H9 (cell line): ENCODE data around the gene SMARCD2. TPM values are rescaled to one million over a fixed set of nuclear protein-coding genes. Genes with fewer than 3 reads are reported as not detected.

Experiments
- DNase-seq: peaks from one replicate; pipeline ENCODE4 v3.0.0-alpha.2; 2017
- H2AFZ ChIP-seq: one replicate; pipeline ENCODE4 v1.6.1; 2013; ENCODE audit warnings: mild to moderate bottlenecking, low read length, control low read depth, moderate library complexity
- H2AK5ac ChIP-seq: 2 replicates; pipeline ENCODE4 v1.6.1; 2013; ENCODE audit warnings: low read length, control low read depth, mixed read lengths; ENCODE audit not compliant: insufficient read length
- H2BK120ac ChIP-seq: one replicate; pipeline ENCODE4 v1.6.1; 2013; ENCODE audit warnings: low read depth, mild to moderate bottlenecking, low read length, control low read depth, inconsistent platforms; ENCODE audit not compliant: poor library complexity, severe bottlenecking
- H2BK12ac ChIP-seq: 2 replicates; pipeline ENCODE4 v1.6.1; 2013; ENCODE audit warnings: low read length, control low read depth, mixed read lengths, low read depth; ENCODE audit not compliant: insufficient read length
- H2BK15ac ChIP-seq: 2 replicates; pipeline ENCODE4 v1.6.1; 2013; ENCODE audit warnings: low read depth, low read length, control low read depth
- H2BK20ac ChIP-seq: one replicate; pipeline ENCODE4 v1.6.1; 2013; ENCODE audit warnings: low read depth, mild to moderate bottlenecking, low read length, control low read depth, inconsistent platforms; ENCODE audit not compliant: poor library complexity, severe bottlenecking
- H2BK5ac ChIP-seq: 2 replicates; pipeline ENCODE4 v1.6.1; 2013; ENCODE audit warnings: low read length, control low read depth, mixed read lengths; ENCODE audit not compliant: insufficient read length
- H3K14ac ChIP-seq: 2 replicates; pipeline ENCODE4 v1.6.1; 2013; ENCODE audit warnings: low read length, control low read depth; ENCODE audit not compliant: insufficient read depth
- H3K18ac ChIP-seq: 2 replicates; pipeline ENCODE4 v1.6.1; 2013; ENCODE audit warnings: low read depth, mild to moderate bottlenecking, mixed read lengths, low read length, control low read depth; ENCODE audit not compliant: insufficient read length
- H3K23ac ChIP-seq: 2 replicates; pipeline ENCODE4 v1.6.1; 2013; ENCODE audit warnings: low read length, control low read depth, mixed read lengths, low read depth; ENCODE audit not compliant: insufficient read length
- H3K23me2 ChIP-seq: 2 replicates; pipeline ENCODE4 v1.6.1; 2013; ENCODE audit warnings: low read depth, mild to moderate bottlenecking, mixed read lengths, low read length, control low read depth; ENCODE audit not compliant: insufficient read length, poor library complexity, severe bottlenecking
- H3K27ac ChIP-seq: 2 replicates; pipeline ENCODE4 v1.5.1; 2013; ENCODE audit warnings: low read length, control low read depth, mixed read lengths, low read depth; ENCODE audit not compliant: insufficient read length
- H3K27me3 ChIP-seq: 2 replicates; pipeline ENCODE4 v1.6.1; 2013; ENCODE audit warnings: low read length, control low read depth, inconsistent platforms; ENCODE audit not compliant: insufficient read depth
- H3K4ac ChIP-seq: 2 replicates; pipeline ENCODE4 v1.6.1; 2013; ENCODE audit warnings: low read depth, mild to moderate bottlenecking, control low read depth, inconsistent platforms, low read length, moderate library complexity
- H3K4me1 ChIP-seq: 2 replicates; pipeline ENCODE4 v1.6.1; 2013; ENCODE audit warnings: low read length, control low read depth, inconsistent platforms; ENCODE audit not compliant: insufficient read depth
- H3K4me2 ChIP-seq: 2 replicates; pipeline ENCODE4 v1.6.1; 2013; ENCODE audit warnings: low read length, control low read depth, mixed read lengths; ENCODE audit not compliant: insufficient read length, insufficient read depth
- H3K56ac ChIP-seq: 2 replicates; pipeline ENCODE4 v1.6.1; 2013; ENCODE audit warnings: low read depth, mild to moderate bottlenecking, mixed read lengths, low read length, control low read depth; ENCODE audit not compliant: insufficient read length
- H3K79me1 ChIP-seq: 2 replicates; pipeline ENCODE4 v1.6.1; 2013; ENCODE audit warnings: low read depth, mild to moderate bottlenecking, moderate library complexity, low read length, control low read depth, inconsistent platforms; ENCODE audit not compliant: insufficient read depth, poor library complexity, severe bottlenecking
- H3K79me2 ChIP-seq: 2 replicates; pipeline ENCODE4 v1.6.1; 2013; ENCODE audit warnings: low read length, control low read depth, inconsistent platforms; ENCODE audit not compliant: insufficient read depth
- H3K9ac ChIP-seq: 2 replicates; pipeline ENCODE4 v1.6.1; 2013; ENCODE audit warnings: low read length, control low read depth, mixed read lengths; ENCODE audit not compliant: insufficient read length; ENCODE audit errors: extremely low read depth
- H3K9me3 ChIP-seq: one replicate; pipeline ENCODE4 v1.6.1; 2013; ENCODE audit warnings: low read depth, low read length, inconsistent platforms; ENCODE audit not compliant: control insufficient read depth
- H3T11ph ChIP-seq: one replicate; pipeline ENCODE4 v1.6.1; 2013; ENCODE audit warnings: mild to moderate bottlenecking, low read length, control low read depth, inconsistent platforms
- H4K20me1 ChIP-seq: one replicate; pipeline ENCODE4 v1.6.1; 2013; ENCODE audit not compliant: control insufficient read depth, insufficient read length, insufficient read depth
- H4K5ac ChIP-seq: 2 replicates; pipeline ENCODE4 v1.6.1; 2013; ENCODE audit warnings: low read depth, mild to moderate bottlenecking, mixed read lengths, low read length, control low read depth; ENCODE audit not compliant: insufficient read length
- H4K8ac ChIP-seq: replicated peaks from 2 replicates; pipeline ENCODE4 v1.6.1; 2013; ENCODE audit warnings: low read length, control low read depth, mixed read lengths, low read depth; ENCODE audit not compliant: insufficient read length
- H4K91ac ChIP-seq: 2 replicates; pipeline ENCODE4 v1.6.1; 2013; ENCODE audit warnings: low read depth, mild to moderate bottlenecking, moderate library complexity, mixed read lengths, low read length, control low read depth; ENCODE audit not compliant: insufficient read length
- H3K27ac Mint-ChIP-seq, 3 experiments: 2 replicates in 2 of 3; 3 replicates in 1 of 3; pipeline ENCODE4 v1.8.0; 2020 to 2021; ENCODE audit warnings: mixed read lengths in 3 of 3, mild to moderate bottlenecking in 1 of 3, moderate library complexity in 1 of 3
- H3K27me3 Mint-ChIP-seq: 2 replicates; pipeline ENCODE4 v1.8.0; 2021; ENCODE audit warnings: low read depth, mild to moderate bottlenecking, moderate library complexity, mixed read lengths
- H3K36me3 Mint-ChIP-seq, 3 experiments: 2 replicates in 2 of 3; 3 replicates in 1 of 3; pipeline ENCODE4 v1.8.0; 2020 to 2021; ENCODE audit warnings: low read depth in 3 of 3, mixed read lengths in 3 of 3; ENCODE audit not compliant: insufficient read depth in 1 of 3
- H3K4me1 Mint-ChIP-seq, 2 experiments: 2 replicates each; pipeline ENCODE4 v1.8.0; 2020; ENCODE audit warnings: mixed read lengths in 2 of 2
- H3K4me3 Mint-ChIP-seq, 2 experiments: 2 replicates in 1 of 2; 3 replicates in 1 of 2; pipeline ENCODE4 v1.8.0; 2020 to 2021; ENCODE audit warnings: mild to moderate bottlenecking in 2 of 2, mixed read lengths in 2 of 2, moderate library complexity in 1 of 2
- H3K9me3 Mint-ChIP-seq, 2 experiments: 2 replicates in 1 of 2; 3 replicates in 1 of 2; pipeline ENCODE4 v1.8.0; 2020; ENCODE audit warnings: mild to moderate bottlenecking in 2 of 2, mixed read lengths in 2 of 2, moderate library complexity in 1 of 2
- CTCF ChIP-seq: fragments of 200-600 bp; sonication (generic); conservative IDR thresholded peaks from 3 replicates; pipeline ENCODE4 v1.8.0; 2021; ENCODE audit warnings: antibody characterized with exemption, mild to moderate bottlenecking
- WGBS: extraction: QIAGEN DNeasy Blood & Tissue Kit; methylation state at CpG from one replicate; pipeline ENCODE4 v1.1.7; 2013; ENCODE audit warnings: missing lambda C conversion rate, low lambda C conversion rate, mixed read lengths; ENCODE audit not compliant: insufficient read length; ENCODE audit errors: extremely low coverage; 5-methylcytosine and 5-hydroxymethylcytosine counted together
- total RNA-seq: library from RNA; stranded (reverse); gene quantifications from 2 replicates; pipeline ENCODE4 v1.2.1, GENCODE V29; 2021

SMARCD2 gene
- total RNA-seq, 1 experiment from 2014 or later = 68.9 TPM

GRCh38 chr17:63855185-63855584, 12.7 kb upstream of the SMARCD2 start:
- no peaks in the 10 kb centered on the region for H3K79me2 ChIP-seq
- no peak overlapping the region for H4K91ac ChIP-seq
- no peak overlapping the region for H3T11ph ChIP-seq
- H3K27me3 Mint-ChIP-seq = peaks cover 40% of the 10 kb centered on the region
- H3K79me1 ChIP-seq = no peaks in the 10 kb centered on the region
- H3K9ac ChIP-seq = no peak overlapping the region
- H2AK5ac ChIP-seq = no peak overlapping the region
- H2BK15ac ChIP-seq = no peak overlapping the region
- no peak for TF ChIP-seq CTCF
- H3K27ac ChIP-seq = no peak overlapping the region
- H3K4me1 Mint-ChIP-seq = no peaks in the 10 kb centered on the region
- no peaks in the 10 kb centered on the region for H3K9me3 Mint-ChIP-seq
- H3K27ac Mint-ChIP-seq = no peak overlapping the region
- no peaks in the 10 kb centered on the region for H3K23me2 ChIP-seq
- no peak overlapping the region for H3K4me2 ChIP-seq
- H2BK120ac ChIP-seq = no peak overlapping the region
- no peaks in the 10 kb centered on the region for H3K27me3 ChIP-seq
- no peak overlapping the region for H3K18ac ChIP-seq
- H3K23ac ChIP-seq = no peak overlapping the region
- H2AFZ ChIP-seq = no peak overlapping the region
- no peaks in the 10 kb centered on the region for H3K9me3 ChIP-seq
- H4K8ac ChIP-seq = no peak overlapping the region
- WGBS = no CpG with 5 or more reads among the region's 8 CpGs
- no peak overlapping the region for H2BK5ac ChIP-seq
- H2BK12ac ChIP-seq = no peak overlapping the region
- H3K4me1 ChIP-seq = no peaks in the 10 kb centered on the region
- no peak overlapping the region for H3K4ac ChIP-seq
- H2BK20ac ChIP-seq = no peak overlapping the region
- H4K20me1 ChIP-seq = no peaks in the 10 kb centered on the region
- no peak overlapping the region for H3K4me3 Mint-ChIP-seq
- no peaks in the 10 kb centered on the region for H3K36me3 Mint-ChIP-seq
- H4K5ac ChIP-seq = no peak overlapping the region
- H3K56ac ChIP-seq = no peak overlapping the region
- no peak overlapping the region for H3K14ac ChIP-seq
- no peak for DNase-seq
